Pulmonary artery endothelial cell (primary cell): ENCODE measurements around the gene ZNF200. TPM values are rescaled to one million over a fixed set of nuclear protein-coding genes. Genes with fewer than 3 reads are reported as not detected.
"Not testable (repeated sequence)": the region's sequence is repeated elsewhere in the genome, so short reads cannot be mapped to it uniquely, and the experiment has no call there.

ENCODE experiments used
- DNase-seq: peaks from one replicate; pipeline ENCODE4 v3.0.0-alpha.2; 2011; ENCODE audit warnings: low read depth, low spot score
- total RNA-seq: library from RNA; depleted of rRNA; stranded (reverse); fragments of >200 nt; gene quantifications from 2 replicates; pipeline ENCODE4 v1.2.3, GENCODE V29; 2014

ZNF200 gene
- total RNA-seq: 10.6 and 12.9 TPM in 2 replicates

- DNase-seq: peak; percentile 87
These were observed at the start of gene ZNF200 for GRCh38 chr16:3234857-3235561. ZNF200 (minus strand) TSS chr16:3235158; CDS start chr16:3233755, 1,403 bp downstream.

GRCh38 chr16:3283543-3284447, 48.8 kb upstream of the ZNF200 start:
- no peak for DNase-seq

- DNase-seq: peak; percentile 92
These were observed 48.0 kb upstream of the ZNF200 start, which contains the start of gene ZNF263 for GRCh38 chr16:3282730-3283542. ZNF263 (plus strand) TSS chr16:3283491; CDS start chr16:3283819, 328 bp downstream.

- no peak for DNase-seq
These were observed 47.3 kb upstream of the ZNF200 start for GRCh38 chr16:3282103-3282729.

- no peak for DNase-seq
These were observed 46.4 kb upstream of the ZNF200 start for GRCh38 chr16:3281222-3281820.

- DNase-seq: no peak
These were observed 41.7 kb upstream of the ZNF200 start for GRCh38 chr16:3276679-3277078.

GRCh38 chr16:3274947-3275346, 40.0 kb upstream of the ZNF200 start:
- no peak for DNase-seq

- DNase-seq: no peak
These were observed 39.5 kb upstream of the ZNF200 start for GRCh38 chr16:3274490-3274889.

GRCh38 chr16:3271281-3271680, 36.3 kb upstream of the ZNF200 start:
- not testable (repeated sequence) for DNase-seq

GRCh38 chr16:3270718-3271117, 35.8 kb upstream of the ZNF200 start:
- not testable (repeated sequence) for DNase-seq

GRCh38 chr16:3268294-3268693, 33.3 kb upstream of the ZNF200 start:
- DNase-seq: no peak

GRCh38 chr16:3266873-3267537, 32.0 kb upstream of the ZNF200 start:
- peak; percentile 26 for DNase-seq

- DNase-seq: peak; percentile 91
These were observed 29.4 kb upstream of the ZNF200 start for GRCh38 chr16:3264137-3265036.

GRCh38 chr16:3262517-3262916, 27.6 kb upstream of the ZNF200 start:
- no peak for DNase-seq

GRCh38 chr16:3259836-3260235, 24.9 kb upstream of the ZNF200 start:
- DNase-seq: no peak

- no peak for DNase-seq
These were observed 22.0 kb upstream of the ZNF200 start for GRCh38 chr16:3256866-3257465.

GRCh38 chr16:3256146-3256865, 21.3 kb upstream of the ZNF200 start, which contains the start of gene MEFV:
MEFV (minus strand) TSS chr16:3256633; CDS start chr16:3256587, 46 bp downstream.
- DNase-seq: no peak

GRCh38 chr16:3254309-3254708, 19.4 kb upstream of the ZNF200 start:
- DNase-seq: no peak
